SK-N-SH (cell line): ENCODE data around the gene SEMA3F. TPM values are rescaled to one million over a fixed set of nuclear protein-coding genes. Genes with fewer than 3 reads are reported as not detected.

ENCODE experiments used
- CTCF ChIA-PET: fragments of 300-600, 350-600 bp; formaldehyde crosslinking; extraction: SDS; loops from one replicate; lab custom pipeline; 2021; lab: Yijun Ruan, JAX
- POLR2A ChIA-PET: fragments of 350-600 bp; sonication (Branson Sonifier 250); formaldehyde crosslinking; extraction: SDS; loops from one replicate; lab custom pipeline; 2020; ENCODE audit warnings: antibody characterized with exemption, inconsistent platforms; lab: Yijun Ruan, JAX
- DNase-seq: peaks from one replicate; pipeline ENCODE4 v3.0.0; 2012
- H2AFZ ChIP-seq: fragments of 200-600 bp; sonication (generic); 2 replicates; pipeline ENCODE4 v1.8.1; 2016; ENCODE audit warnings: antibody characterized with exemption, mild to moderate bottlenecking, low read depth
- H3F3A ChIP-seq: fragments of 200-600 bp; sonication (generic); replicated peaks from 2 replicates; pipeline ENCODE3; 2016; ENCODE audit warnings: antibody characterized with exemption, mild to moderate bottlenecking; ENCODE audit not compliant: insufficient read depth
- H3K27ac ChIP-seq, 2 experiments: fragments of 200-500 bp in 1 of 2; fragments of 200-600 bp in 1 of 2; sonication (Bioruptor generic) in 1 of 2; sonication (generic), shearing (Covaris generic) in 1 of 2; 2 replicates each; pipeline versions ENCODE4 v1.5.1 to v1.6.1; 2014 to 2016; ENCODE audit warnings: low read depth in 2 of 2, inconsistent platforms in 1 of 2, low read length in 1 of 2, mild to moderate bottlenecking in 1 of 2, mixed read lengths in 1 of 2
- H3K27me3 ChIP-seq: fragments of 200-600 bp; sonication (generic), shearing (Covaris generic); 2 replicates; pipeline ENCODE4 v1.6.1; 2016; ENCODE audit warnings: mixed run types; ENCODE audit not compliant: insufficient read depth
- H3K36me3 ChIP-seq, 2 experiments: fragments of 200-500 bp in 1 of 2; fragments of 200-600 bp in 1 of 2; sonication (Bioruptor generic) in 1 of 2; sonication (generic) in 1 of 2; replicated peaks in 1 of 2; 2 replicates each; pipeline versions ENCODE3 to v1.5.1; 2014 to 2016; ENCODE audit warnings: low read length in 1 of 2, mild to moderate bottlenecking in 1 of 2; ENCODE audit not compliant: insufficient read depth in 2 of 2, control insufficient read depth in 1 of 2
- H3K4me1 ChIP-seq, 2 experiments: fragments of 200-500 bp in 1 of 2; fragments of 200-600 bp in 1 of 2; sonication (Bioruptor generic) in 1 of 2; sonication (generic), shearing (Covaris generic) in 1 of 2; 2 replicates each; pipeline versions ENCODE4 v1.5.1 to v1.6.1; 2014 to 2016; ENCODE audit warnings: low read depth in 1 of 2, low read length in 1 of 2, mixed run types in 1 of 2; ENCODE audit not compliant: insufficient read depth in 2 of 2, control insufficient read depth in 1 of 2
- H3K4me2 ChIP-seq: fragments of 200-600 bp; sonication (generic), shearing (Covaris generic); 2 replicates; pipeline ENCODE4 v1.6.1; 2017; ENCODE audit warnings: mixed run types
- H3K4me3 ChIP-seq, 2 experiments: fragments of 200-500 bp in 1 of 2; fragments of 200-600 bp in 1 of 2; sonication (Bioruptor generic) in 1 of 2; sonication (generic), shearing (Covaris generic) in 1 of 2; 2 replicates each; pipeline versions ENCODE4 v1.5.1 to v1.8.1; 2014 to 2016; ENCODE audit warnings: low read depth in 2 of 2, inconsistent platforms in 1 of 2, low read length in 1 of 2, mild to moderate bottlenecking in 1 of 2, mixed read lengths in 1 of 2, moderate library complexity in 1 of 2
- H3K79me2 ChIP-seq: fragments of 200-600 bp; sonication (generic); 2 replicates; pipeline ENCODE4 v1.8.1; 2017; ENCODE audit warnings: mild to moderate bottlenecking; ENCODE audit not compliant: insufficient read depth
- H3K9ac ChIP-seq: fragments of 200-600 bp; sonication (generic); 2 replicates; pipeline ENCODE4 v1.6.1; 2017; ENCODE audit warnings: mixed run types
- H3K9me2 ChIP-seq: fragments of 200-600 bp; sonication (generic); 2 replicates; pipeline ENCODE4 v1.6.1; 2017; ENCODE audit warnings: mixed run types
- H3K9me3 ChIP-seq: fragments of 200-600 bp; sonication (generic); 2 replicates; pipeline ENCODE4 v1.6.1; 2017; ENCODE audit warnings: mixed run types, mild to moderate bottlenecking, moderate library complexity
- H4K20me1 ChIP-seq: fragments of 200-600 bp; sonication (generic); 2 replicates; pipeline ENCODE4 v1.6.1; 2017; ENCODE audit warnings: mild to moderate bottlenecking, mixed run types; ENCODE audit not compliant: insufficient read depth
- CTCF ChIP-seq: fragments of 200-600 bp; sonication (generic); IDR thresholded peaks from 2 replicates; pipeline ENCODE4 v1.6.1; 2017; ENCODE audit warnings: antibody characterized with exemption, mild to moderate bottlenecking, moderate library complexity
- ELF1 ChIP-seq: IDR thresholded peaks from 2 replicates; pipeline ENCODE4 v1.4.0; 2012
- FOSL2 ChIP-seq: IDR thresholded peaks from 2 replicates; pipeline ENCODE4 v1.4.0; 2012; ENCODE audit warnings: low read depth, mild to moderate bottlenecking, moderate library complexity, borderline replicate concordance
- IRF3 ChIP-seq: fragments of 150-350 bp; IDR thresholded peaks from 2 replicates; pipeline ENCODE4 v1.6.1; 2016; ENCODE audit warnings: mild to moderate bottlenecking, low read depth, low read length
- MEF2A ChIP-seq: IDR thresholded peaks from 2 replicates; pipeline ENCODE4 v1.4.0; 2012; ENCODE audit warnings: low read depth, borderline replicate concordance
- MXI1 ChIP-seq: IDR thresholded peaks from 2 replicates; pipeline ENCODE4 v1.6.1; 2012; ENCODE audit warnings: mild to moderate bottlenecking, low read depth, low read length, improper control_type of control experiment
- NRF1 ChIP-seq: IDR thresholded peaks from 2 replicates; pipeline ENCODE4 v1.6.1; 2012; ENCODE audit warnings: low read depth, mild to moderate bottlenecking, low read length
- RAD21 ChIP-seq: IDR thresholded peaks from 2 replicates; pipeline ENCODE4 v1.6.1; 2012; ENCODE audit warnings: mild to moderate bottlenecking, low read length
- RXRA ChIP-seq: IDR thresholded peaks from 2 replicates; pipeline ENCODE4 v1.4.0; 2012; ENCODE audit warnings: low read depth, mild to moderate bottlenecking, borderline replicate concordance
- SIN3A ChIP-seq: IDR thresholded peaks from 2 replicates; pipeline ENCODE4 v1.6.1; 2012; ENCODE audit warnings: low read depth, mild to moderate bottlenecking, low read length, moderate library complexity, borderline replicate concordance
- SMC3 ChIP-seq: IDR thresholded peaks from 2 replicates; pipeline ENCODE4 v1.6.1; 2012; ENCODE audit warnings: low read depth, low read length, improper control_type of control experiment
- USF2 ChIP-seq: fragments of 150-350 bp; IDR thresholded peaks from 2 replicates; pipeline ENCODE4 v1.6.1; 2017; ENCODE audit warnings: antibody characterized with exemption, low read length, low read depth, borderline replicate concordance
- WGBS: methylation state at CpG from one replicate; pipeline ENCODE4 v1.1.6; 2017; ENCODE audit warnings: low lambda C conversion rate; 5-methylcytosine and 5-hydroxymethylcytosine counted together
- polyA plus RNA-seq, 3 experiments: library from polyadenylated mRNA; depleted of rRNA; stranded (reverse); fragments of >200 nt; gene quantifications; 2 replicates each; pipeline ENCODE4 v1.2.3, GENCODE V29; 2012

Gene SEMA3F
- polyA plus RNA-seq, 1 of the 3 experiments (the other 2 are of a cell fraction) = 30.4 TPM

- no peaks in the 10 kb centered on the region for H3K9me3 ChIP-seq
- DNase-seq = no peak
- no peaks in the 10 kb centered on the region for H4K20me1 ChIP-seq
- no peak overlapping the region for H3K27ac ChIP-seq
- H3K9me2 ChIP-seq = no peaks in the 10 kb centered on the region
- H3F3A ChIP-seq = no peaks in the 10 kb centered on the region
- H3K27me3 ChIP-seq = no peaks in the 10 kb centered on the region
- no peak overlapping the region for H2AFZ ChIP-seq
- peaks cover 0 to 10% of the 10 kb centered on the region in 2 experiments; a peak in 1 of 4 replicates for H3K4me1 ChIP-seq
- ChIA-PET CTCF (interaction anchor here (0.5 to 23.1 kb wide), 8 partner anchors 9 to 91 kb away, joined by 3 to 1375 read pairs (median 6); partner anchors contain the start of genes GNAI2, GNAT1 and SLC38A3), POLR2A (interaction anchor here (2.2 kb wide), 1 partner anchor 63 kb away, joined by 11 read pairs; no protein-coding TSS in a partner anchor)
- 85% methylated on average over 4 of the region's 6 CpGs for WGBS
- H3K9ac ChIP-seq = no peak overlapping the region
- H3K36me3 ChIP-seq = peaks cover 4 to 7% of the 10 kb centered on the region in 2 experiments
- no peak overlapping the region for H3K4me2 ChIP-seq
- H3K4me3 ChIP-seq = no peak overlapping the region
- H3K79me2 ChIP-seq = no peaks in the 10 kb centered on the region
- TF ChIP-seq RAD21 = no peak
- TF ChIP-seq MXI1 = no peak
- no peak for TF ChIP-seq RXRA
- no peak for TF ChIP-seq ELF1
- TF ChIP-seq SMC3 = no peak
These were observed 28.6 kb downstream of the SEMA3F start for GRCh38 chr3:50183755-50184154.

GRCh38 chr3:50184242-50184978 lies 29.3 kb downstream of the SEMA3F start:
- Histone ChIP-seq H3K79me2 (no peaks in the 10 kb centered on the region), H3K4me3 (no peak overlapping the region), H3K9me3 (no peaks in the 10 kb centered on the region), H3K9me2 (no peaks in the 10 kb centered on the region), H4K20me1 (no peaks in the 10 kb centered on the region), H2AFZ (no peak overlapping the region), H3K9ac (no peak overlapping the region), H3K36me3 (peaks cover 4 to 7% of the 10 kb centered on the region in 2 experiments), H3K4me1 (peaks cover 0 to 13% of the 10 kb centered on the region in 2 experiments; a peak in 1 of 4 replicates), H3F3A (no peaks in the 10 kb centered on the region), H3K27ac (no peak overlapping the region), H3K27me3 (no peaks in the 10 kb centered on the region), H3K4me2 (no peak overlapping the region)
- POLR2A ChIA-PET = interaction anchor here (2.2 kb wide), 1 partner anchor 64 kb away, joined by 11 read pairs; no protein-coding TSS in a partner anchor
- no peak for DNase-seq
- TF ChIP-seq SIN3A = no peak
- no peak for TF ChIP-seq SMC3
- no peak for TF ChIP-seq NRF1
- TF ChIP-seq CTCF = no peak
- no peak for TF ChIP-seq MEF2A
- TF ChIP-seq FOSL2 = no peak
- TF ChIP-seq USF2 = no peak
- TF ChIP-seq IRF3 = no peak
- WGBS = 91% methylated on average over 11 of the region's 21 CpGs
- CTCF ChIA-PET = interaction anchor here (1.4 to 23.1 kb wide), 9 partner anchors 9 to 90 kb away, joined by 3 to 1375 read pairs (median 7); partner anchors contain the start of genes GNAI2, GNAT1 and SLC38A3
